Caco-2 (cell line): ENCODE data around the gene ACIN1. TPM values are rescaled to one million over a fixed set of nuclear protein-coding genes. Genes with fewer than 3 reads are reported as not detected.

ENCODE experiments used
- BruUV-seq: library from RNA; stranded (reverse); fragments of 400-500 nt; replicated peaks from 2 replicates; lab custom pipeline; 2021; lab: Mats Ljungman, UMichigan
- CTCF ChIA-PET: fragments of 300-600 bp; sonication (Branson Sonifier 250); formaldehyde crosslinking; loops from one replicate; lab custom pipeline; 2022; ENCODE audit warnings: antibody characterized with exemption; lab: Charles Lee
- POLR2A ChIA-PET: fragments of 300-600 bp; sonication (Branson Sonifier 250); formaldehyde crosslinking; loops from one replicate; lab custom pipeline; 2022; ENCODE audit warnings: antibody characterized with exemption; lab: Charles Lee
- DNase-seq, 2 experiments: peaks; one replicate each; pipeline versions ENCODE4 v3.0.0 to v3.0.0-alpha.2; 2020 to 2022
- H3K27me3 ChIP-seq: replicated peaks from 2 replicates; pipeline ENCODE4 v1.6.0; 2011; ENCODE audit warnings: low read length; ENCODE audit not compliant: control insufficient read depth, insufficient read depth
- H3K36me3 ChIP-seq: 2 replicates; pipeline ENCODE4 v1.5.1; 2011; ENCODE audit warnings: low read length; ENCODE audit not compliant: control insufficient read depth, insufficient read depth
- H3K4me1 ChIP-seq: fragments of 250-450 bp; sonication (Bioruptor Pico); 2 replicates; pipeline ENCODE4 v1.5.1; 2020; ENCODE audit warnings: mild to moderate bottlenecking
- H3K4me3 ChIP-seq: 2 replicates; pipeline ENCODE4 v1.5.1; 2011; ENCODE audit warnings: low read depth, mild to moderate bottlenecking, control low read depth, low read length
- H3K9me3 ChIP-seq: fragments of 250-450 bp; sonication (Bioruptor Pico); 2 replicates; pipeline ENCODE4 v1.5.1; 2020; ENCODE audit warnings: mild to moderate bottlenecking, moderate library complexity
- H3K27ac Mint-ChIP-seq: one replicate; pipeline ENCODE4 v1.8.0; 2022; ENCODE audit warnings: mixed read lengths; ENCODE audit not compliant: unreplicated experiment
- H3K27me3 Mint-ChIP-seq: one replicate; pipeline ENCODE4 v1.8.0; 2022; ENCODE audit warnings: mixed read lengths; ENCODE audit not compliant: insufficient read depth, unreplicated experiment
- H3K36me3 Mint-ChIP-seq: one replicate; pipeline ENCODE4 v1.8.0; 2022; ENCODE audit warnings: mild to moderate bottlenecking, mixed read lengths; ENCODE audit not compliant: insufficient read depth, unreplicated experiment
- H3K4me1 Mint-ChIP-seq: one replicate; pipeline ENCODE4 v1.8.0; 2022; ENCODE audit warnings: low read depth, mixed read lengths; ENCODE audit not compliant: unreplicated experiment
- H3K4me3 Mint-ChIP-seq: one replicate; pipeline ENCODE4 v1.8.0; 2022; ENCODE audit warnings: mild to moderate bottlenecking, moderate library complexity, mixed read lengths; ENCODE audit not compliant: unreplicated experiment
- H3K9me3 Mint-ChIP-seq: one replicate; pipeline ENCODE4 v1.8.0; 2022; ENCODE audit warnings: mixed read lengths; ENCODE audit not compliant: unreplicated experiment
- CTCF ChIP-seq, 2 experiments: fragments of 200-600 bp in 1 of 2; IDR thresholded peaks; 1 replicate in 1 of 2; 2 replicates in 1 of 2; pipeline versions ENCODE4 v1.5.1 to v1.8.0; 2011 to 2022; ENCODE audit warnings: antibody characterized with exemption in 1 of 2, control low read depth in 1 of 2, inconsistent platforms in 1 of 2, low read depth in 1 of 2, low read length in 1 of 2, mild to moderate bottlenecking in 1 of 2, moderate library complexity in 1 of 2; ENCODE audit not compliant: insufficient read depth in 1 of 2, severe bottlenecking in 1 of 2, unreplicated experiment in 1 of 2
- intact Hi-C: fragments of 100-400 bp; cut with micrococcal nuclease; formaldehyde crosslinking; loops from one replicate; pipeline ENCODE4 v1.10.0; 2022; ENCODE audit not compliant: unreplicated experiment
- total RNA-seq: library from RNA; stranded (reverse); gene quantifications from 2 replicates; pipeline ENCODE4 v1.2.3, GENCODE V29; 2022

Gene ACIN1
- total RNA-seq, 1 experiment from 2014 or later: 193 TPM

GRCh38 chr14:23091294-23092225 lies 3.4 kb downstream of the ACIN1 start:
- DNase-seq: no peak
- H3K9me3 Mint-ChIP-seq: no peaks in the 10 kb centered on the region
- no peak overlapping the region for H3K4me3 Mint-ChIP-seq
- Histone ChIP-seq H3K27me3 (no peaks in the 10 kb centered on the region), H3K36me3 (peaks cover 2% of the 10 kb centered on the region), H3K4me1 (peaks cover 3% of the 10 kb centered on the region; the same call in 1 of the 2 replicates), H3K4me3 (no peak overlapping the region), H3K9me3 (no peaks in the 10 kb centered on the region)
- POLR2A ChIA-PET: no interaction called here
- no peaks in the 10 kb centered on the region for H3K27me3 Mint-ChIP-seq
- H3K36me3 Mint-ChIP-seq: peaks cover 57% of the 10 kb centered on the region
- CTCF ChIA-PET: interaction anchor here (1.2 to 1.7 kb wide), 3 partner anchors 11 to 29 kb away, joined by 3 to 5 read pairs (median 3); no protein-coding TSS in a partner anchor
- intact Hi-C loops: no loop called here
- no peak for TF ChIP-seq CTCF (IDR thresholded peaks at IDR 0.05; ENCODE audit: insufficient read depth in 1 of 2, low read depth in 1 of 2, low read length in 1 of 2, severe bottlenecking in 1 of 2, unreplicated experiment in 1 of 2)
- no peak overlapping the region for H3K27ac Mint-ChIP-seq
- BruUV-seq: no TSS peak
- peaks cover 1% of the 10 kb centered on the region for H3K4me1 Mint-ChIP-seq

GRCh38 chr14:23090254-23090636 lies 4.7 kb downstream of the ACIN1 start:
- H3K9me3 ChIP-seq: no peaks in the 10 kb centered on the region
- no TSS peak for BruUV-seq

More at GRCh38 chr14:23090254-23090636, 4.7 kb downstream of the ACIN1 start:
- peaks cover 68% of the 10 kb centered on the region for H3K36me3 Mint-ChIP-seq
- POLR2A ChIA-PET: no interaction called here
- H3K27ac Mint-ChIP-seq: no peak overlapping the region
- no peaks in the 10 kb centered on the region for H3K27me3 ChIP-seq
- peaks cover 2% of the 10 kb centered on the region for H3K36me3 ChIP-seq
- intact Hi-C loops: no loop called here
- no peak for TF ChIP-seq CTCF (IDR thresholded peaks at IDR 0.05; ENCODE audit: insufficient read depth in 1 of 2, low read depth in 1 of 2, low read length in 1 of 2, severe bottlenecking in 1 of 2, unreplicated experiment in 1 of 2)
- H3K4me1 ChIP-seq: peaks cover 3% of the 10 kb centered on the region; the same call in 1 of the 2 replicates
- H3K4me1 Mint-ChIP-seq: peaks cover 6% of the 10 kb centered on the region
- DNase-seq: no peak
- no peaks in the 10 kb centered on the region for H3K27me3 Mint-ChIP-seq
- H3K4me3 Mint-ChIP-seq: no peak overlapping the region
- CTCF ChIA-PET: interaction anchor here (1.2 kb wide), 1 partner anchor 21 kb away, joined by 4 read pairs; no protein-coding TSS in a partner anchor
- H3K9me3 Mint-ChIP-seq: no peaks in the 10 kb centered on the region
- no peak overlapping the region for H3K4me3 ChIP-seq
